ENCODE results near the gene SPAG16.

The SPAG16 gene

GRCh38 chr2:213551526-213551925, 267.3 kb downstream of the SPAG16 start:
- no peak for DNase-seq (ENCODE audit: low read depth)
- H3K4me3 ChIP-seq (ENCODE audit: low read depth, low read length) = no peak overlapping the region
- TF ChIP-seq, protein P1, sequence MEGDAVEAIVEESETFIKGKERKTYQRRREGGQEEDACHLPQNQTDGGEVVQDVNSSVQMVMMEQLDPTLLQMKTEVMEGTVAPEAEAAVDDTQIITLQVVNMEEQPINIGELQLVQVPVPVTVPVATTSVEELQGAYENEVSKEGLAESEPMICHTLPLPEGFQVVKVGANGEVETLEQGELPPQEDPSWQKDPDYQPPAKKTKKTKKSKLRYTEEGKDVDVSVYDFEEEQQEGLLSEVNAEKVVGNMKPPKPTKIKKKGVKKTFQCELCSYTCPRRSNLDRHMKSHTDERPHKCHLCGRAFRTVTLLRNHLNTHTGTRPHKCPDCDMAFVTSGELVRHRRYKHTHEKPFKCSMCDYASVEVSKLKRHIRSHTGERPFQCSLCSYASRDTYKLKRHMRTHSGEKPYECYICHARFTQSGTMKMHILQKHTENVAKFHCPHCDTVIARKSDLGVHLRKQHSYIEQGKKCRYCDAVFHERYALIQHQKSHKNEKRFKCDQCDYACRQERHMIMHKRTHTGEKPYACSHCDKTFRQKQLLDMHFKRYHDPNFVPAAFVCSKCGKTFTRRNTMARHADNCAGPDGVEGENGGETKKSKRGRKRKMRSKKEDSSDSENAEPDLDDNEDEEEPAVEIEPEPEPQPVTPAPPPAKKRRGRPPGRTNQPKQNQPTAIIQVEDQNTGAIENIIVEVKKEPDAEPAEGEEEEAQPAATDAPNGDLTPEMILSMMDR (IDR thresholded peaks at IDR 0.05; ENCODE audit: control insufficient read depth, extremely low read depth, insufficient read depth) = no peak

- H3K4me3 ChIP-seq (ENCODE audit: low read depth, low read length) = no peak overlapping the region
- TF ChIP-seq, protein P1 (IDR thresholded peaks at IDR 0.05; ENCODE audit: control insufficient read depth, extremely low read depth, insufficient read depth) = no peak
- no peak for DNase-seq (ENCODE audit: low read depth)
Measured at GRCh38 chr2:213559053-213559452, 274.8 kb downstream of the SPAG16 start.

DNA sequence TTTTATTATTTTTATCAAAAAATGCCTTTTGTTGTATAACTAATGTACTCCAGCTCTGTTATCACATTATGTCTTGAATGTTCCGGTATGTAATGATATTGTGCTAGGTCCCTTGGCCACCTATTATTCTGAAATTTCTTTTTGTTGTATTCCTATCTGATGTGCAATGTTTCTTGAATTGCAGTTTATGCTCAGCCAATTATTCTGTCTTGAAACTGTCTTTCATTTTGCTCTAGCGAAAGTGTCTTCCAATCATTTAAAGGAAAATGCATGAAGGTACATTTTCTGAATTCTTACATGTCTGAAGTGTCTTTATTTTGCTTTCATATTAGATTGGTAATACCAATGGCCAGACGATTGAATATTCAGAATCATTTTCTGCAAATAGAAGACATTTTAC, 277.5 kb downstream of the SPAG16 start:
- no peak for DNase-seq (ENCODE audit: low read depth)
- TF ChIP-seq, protein P1 (IDR thresholded peaks at IDR 0.05; ENCODE audit: control insufficient read depth, extremely low read depth, insufficient read depth) = no peak

GRCh38 chr2:213562539-213563180, 278.4 kb downstream of the SPAG16 start:
- TF ChIP-seq, protein P1 (IDR thresholded peaks at IDR 0.05; ENCODE audit: control insufficient read depth, extremely low read depth, insufficient read depth) = no peak
- no peak for DNase-seq (ENCODE audit: low read depth)
- no peak overlapping the region for H3K4me3 ChIP-seq (ENCODE audit: low read depth, low read length)

More for the DNA sequence above, 277.5 kb downstream of the SPAG16 start:
- no peak overlapping the region for H3K4me3 ChIP-seq (ENCODE audit: low read depth, low read length)

GRCh38 chr2:213566846-213567245, 282.6 kb downstream of the SPAG16 start:
- no peak for DNase-seq (ENCODE audit: low read depth)
- TF ChIP-seq, protein P1 (IDR thresholded peaks at IDR 0.05; ENCODE audit: control insufficient read depth, extremely low read depth, insufficient read depth) = no peak
- no peak overlapping the region for H3K4me3 ChIP-seq (ENCODE audit: low read depth, low read length)

DNA sequence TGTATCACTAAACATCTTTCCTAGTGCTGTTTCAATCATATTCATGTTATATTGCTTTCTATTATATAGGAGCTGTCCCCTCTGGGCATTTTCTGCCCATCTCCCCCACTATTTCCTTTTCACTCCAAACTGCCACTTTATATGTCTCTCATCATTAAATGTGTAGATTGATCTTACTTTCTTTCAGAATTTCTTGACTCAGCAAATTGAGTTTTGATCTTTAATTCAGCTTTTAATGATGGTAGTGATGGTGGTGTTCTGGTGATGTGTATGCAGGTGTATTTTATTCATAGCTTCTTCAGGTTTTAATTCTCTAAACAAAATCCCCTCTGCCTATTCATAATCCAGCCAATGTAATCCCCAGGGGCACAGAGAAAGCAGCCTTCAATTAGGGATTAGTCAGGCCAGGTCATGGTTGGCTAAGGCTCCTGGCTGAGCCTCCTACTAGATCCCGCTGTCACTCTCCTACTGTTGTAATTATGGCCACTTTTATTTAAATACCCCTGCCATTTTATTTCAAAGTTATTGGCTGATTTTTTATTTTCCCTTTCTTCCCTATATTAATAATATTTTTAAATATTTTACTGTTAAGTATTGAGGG, 325.4 kb downstream of the SPAG16 start:
- no peak overlapping the region for H3K4me3 ChIP-seq (ENCODE audit: low read depth, low read length)
- DNase-seq (ENCODE audit: low read depth) = no peak
- TF ChIP-seq, protein P1 (IDR thresholded peaks at IDR 0.05; ENCODE audit: control insufficient read depth, extremely low read depth, insufficient read depth) = no peak

All from LNCaP clone FGC (cell line).